HG02852 (cell line): ENCODE results near the gene ABCC8.

Experiments used
- ATAC-seq: cut with Tn5 transposase; IDR thresholded peaks from one replicate; pipeline ENCODE4 v1.9.1; 2021; ENCODE audit warnings: mild to moderate bottlenecking, moderate library complexity; ENCODE audit not compliant: unreplicated experiment

The ABCC8 gene

DNA sequence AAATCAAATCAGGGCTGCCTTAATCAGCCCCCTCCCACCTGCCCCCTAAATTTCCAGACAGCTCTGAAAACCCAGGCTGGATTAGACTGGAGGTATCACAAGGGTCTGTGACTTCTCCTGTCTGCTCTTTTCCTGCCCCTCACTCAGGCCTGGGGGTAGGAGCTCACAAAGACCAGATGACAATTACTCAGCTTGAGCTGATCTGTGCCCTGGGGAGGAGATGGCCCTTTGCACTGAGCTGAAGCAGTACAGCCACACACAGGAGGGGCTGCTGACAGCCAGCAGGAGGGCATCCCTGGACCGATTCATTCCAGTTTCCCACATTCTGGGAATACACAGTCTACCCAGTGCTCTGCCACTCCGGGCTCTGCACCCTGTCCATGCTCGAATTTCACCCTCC lies 4.2 kb downstream of the ABCC8 start:
- ATAC-seq = no peak

GRCh38 chr11:17471501-17471900 lies 5.1 kb downstream of the ABCC8 start:
- no peak for ATAC-seq

DNA sequence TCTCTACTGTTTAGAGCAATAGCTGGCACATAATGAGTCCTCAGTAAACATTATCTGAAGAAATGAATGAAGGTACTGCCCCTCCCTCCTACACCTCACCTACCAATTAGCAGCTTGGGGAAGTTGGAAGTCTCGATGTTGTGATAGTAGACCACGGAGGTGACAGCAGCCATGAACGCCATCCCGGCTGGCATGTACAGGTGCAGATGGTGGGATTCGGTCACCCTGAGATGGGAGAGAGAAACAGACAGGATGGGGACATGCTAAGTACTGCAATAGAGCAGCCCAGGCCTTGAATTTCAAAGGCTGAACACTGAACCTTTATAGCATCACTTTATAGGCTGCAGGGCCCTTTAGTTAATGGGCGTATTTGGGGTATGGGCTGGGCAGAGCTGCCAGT lies 6.6 kb downstream of the ABCC8 start:
- ATAC-seq = no peak

GRCh38 chr11:17468122-17468521 lies 8.5 kb downstream of the ABCC8 start:
- ATAC-seq = no peak

DNA sequence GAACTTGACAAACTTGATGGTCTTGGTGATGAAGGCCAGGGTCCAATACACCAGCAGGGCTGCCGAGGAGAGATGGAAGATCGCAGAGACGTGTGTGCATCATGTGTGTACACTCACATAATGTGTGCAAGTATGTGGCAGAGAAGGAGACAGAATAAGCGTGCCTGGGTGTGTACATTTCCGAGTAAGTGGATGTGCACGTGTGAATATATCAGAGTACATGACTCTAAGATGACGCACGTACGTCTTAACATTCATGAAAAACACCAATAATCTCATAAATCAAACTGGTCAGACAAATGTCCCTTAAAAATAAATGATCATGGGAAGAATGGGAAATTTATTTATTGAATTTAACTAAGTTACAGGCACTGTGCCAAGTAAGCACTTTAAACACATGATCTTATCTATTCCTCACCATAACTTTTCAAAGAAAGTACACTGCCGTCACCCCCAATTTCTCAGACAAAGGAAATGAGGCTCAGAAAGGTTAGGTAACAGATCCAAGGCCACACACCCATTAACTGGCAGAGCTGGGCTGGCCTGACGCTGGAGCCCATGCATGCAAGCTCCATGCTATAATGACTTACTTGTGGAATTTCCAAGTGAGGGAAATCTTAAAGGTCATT lies 13.0 kb downstream of the ABCC8 start:
- ATAC-seq = no peak

GRCh38 chr11:17462940-17463339 lies 13.7 kb downstream of the ABCC8 start:
- no peak for ATAC-seq

- ATAC-seq = no peak
Measured at GRCh38 chr11:17460406-17460805, 16.2 kb downstream of the ABCC8 start.

DNA sequence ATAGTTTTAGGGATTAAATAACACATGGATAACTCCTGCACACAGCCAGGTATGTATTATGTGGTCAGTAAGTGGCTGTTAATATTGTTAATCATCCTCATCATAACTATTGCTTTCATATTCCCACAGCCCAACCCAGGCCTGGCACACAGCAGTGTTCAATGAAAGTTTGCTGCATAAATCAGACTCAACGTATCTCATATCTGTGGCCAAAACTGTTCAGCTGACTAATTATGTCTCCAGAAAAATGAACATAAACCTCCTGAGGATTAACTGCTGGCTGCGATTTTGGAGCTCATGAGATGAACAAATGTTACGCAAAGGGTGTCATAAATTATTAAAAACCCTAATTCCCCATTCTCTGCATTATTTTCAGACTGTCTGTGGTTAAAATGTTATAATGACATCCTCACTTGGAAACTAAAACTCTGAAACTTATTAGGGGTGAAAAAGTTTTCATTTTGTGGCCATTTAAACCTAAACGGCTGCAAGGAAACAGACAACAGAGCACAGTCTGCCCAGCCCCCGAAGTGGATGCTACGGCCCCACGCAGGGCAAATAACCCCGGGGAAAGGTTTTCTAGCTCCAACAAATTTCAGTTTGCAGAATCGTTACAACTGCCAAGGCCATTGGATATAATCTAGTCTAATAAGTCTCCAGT lies 17.3 kb downstream of the ABCC8 start:
- no peak for ATAC-seq

GRCh38 chr11:17458268-17458667 lies 18.4 kb downstream of the ABCC8 start:
- no peak for ATAC-seq

- no peak for ATAC-seq
Measured at GRCh38 chr11:17457396-17458173, 19.1 kb downstream of the ABCC8 start.

- no peak for ATAC-seq
Measured at GRCh38 chr11:17452668-17453067, 24.0 kb downstream of the ABCC8 start.

DNA sequence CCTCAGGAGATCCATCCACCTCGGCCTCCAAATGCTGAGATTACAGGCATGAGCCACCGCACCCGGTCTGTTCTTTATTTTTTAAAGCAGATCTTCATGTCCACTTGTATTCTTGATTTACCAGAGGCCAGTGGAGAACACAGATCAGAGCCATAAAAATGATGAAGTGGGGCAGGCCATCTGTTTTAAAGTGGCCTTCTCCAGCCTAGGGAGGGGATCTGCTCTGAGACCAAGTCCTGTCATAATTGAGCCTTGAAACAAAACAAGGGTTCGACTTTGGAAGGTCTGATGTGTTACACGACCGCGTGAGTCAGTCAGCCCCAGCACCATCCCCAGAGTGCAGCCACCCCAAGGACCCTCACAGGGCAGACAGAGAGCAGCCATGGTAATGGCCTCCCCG lies 27.5 kb downstream of the ABCC8 start:
- no peak for ATAC-seq

GRCh38 chr11:17446482-17446881 lies 30.2 kb downstream of the ABCC8 start:
- no peak for ATAC-seq

DNA sequence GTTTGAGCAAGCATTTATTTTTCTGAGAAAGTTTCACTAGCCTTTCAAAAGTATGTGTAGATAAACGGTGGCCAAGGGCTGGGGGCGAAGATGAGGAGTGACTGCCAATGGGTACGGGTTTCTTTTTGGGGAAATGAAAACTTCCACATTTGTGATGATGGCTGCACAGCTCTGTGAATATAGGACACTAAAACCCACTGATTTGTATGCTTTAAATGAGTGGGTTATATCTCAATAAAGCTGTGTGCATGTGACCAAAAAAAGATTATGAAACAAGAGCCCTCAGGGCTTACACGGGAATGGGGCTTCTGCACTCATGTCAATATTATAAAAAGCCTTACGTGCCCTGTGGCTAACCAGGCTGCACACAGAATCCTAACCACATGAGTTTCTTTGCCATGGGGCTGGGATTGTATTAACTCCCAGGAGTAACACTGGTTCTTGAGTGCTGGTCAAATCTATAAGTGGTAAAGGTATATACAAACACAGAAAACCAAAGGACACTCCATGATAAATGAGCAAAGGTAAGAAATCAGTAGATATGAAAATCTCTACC lies 31.3 kb downstream of the ABCC8 start:
- no peak for ATAC-seq

DNA sequence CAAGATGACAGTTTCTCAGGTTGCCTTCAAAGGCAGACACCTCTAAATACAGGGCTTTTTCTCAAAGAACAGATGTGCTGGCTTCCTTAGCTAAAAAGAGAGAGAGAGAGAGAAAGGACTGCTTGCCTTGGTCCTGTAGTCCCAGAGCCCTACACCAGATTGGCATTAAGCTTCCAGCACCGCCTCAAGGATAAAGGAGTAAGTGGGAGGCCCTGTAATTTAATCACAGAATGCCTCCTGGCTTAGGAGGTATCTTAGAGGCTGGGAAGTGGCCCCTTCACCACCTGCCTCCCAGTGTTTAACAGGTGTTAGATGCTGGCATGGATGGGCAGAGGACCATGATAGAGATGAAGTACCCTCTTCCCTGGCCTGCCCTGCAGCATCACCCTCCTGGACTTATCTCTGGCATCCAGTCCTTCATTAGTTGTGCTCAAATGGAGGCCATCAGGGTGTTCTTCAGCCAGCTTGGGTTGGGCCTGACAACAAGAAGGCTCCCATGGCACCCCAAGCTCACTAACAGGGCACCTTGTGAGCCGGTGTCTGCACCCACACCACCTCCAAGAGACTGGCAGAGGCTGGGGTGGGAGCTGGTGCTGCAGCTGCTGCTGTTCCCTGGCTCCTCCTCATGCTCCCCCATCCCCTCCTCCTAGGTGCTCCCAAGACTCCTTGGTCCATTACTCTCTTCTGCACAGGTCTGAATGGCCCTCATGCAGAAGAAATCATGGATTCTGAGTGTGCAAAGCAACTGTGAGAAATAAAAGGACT lies 32.5 kb downstream of the ABCC8 start:
- no peak for ATAC-seq

GRCh38 chr11:17443423-17443822 lies 33.2 kb downstream of the ABCC8 start:
- no peak for ATAC-seq

DNA sequence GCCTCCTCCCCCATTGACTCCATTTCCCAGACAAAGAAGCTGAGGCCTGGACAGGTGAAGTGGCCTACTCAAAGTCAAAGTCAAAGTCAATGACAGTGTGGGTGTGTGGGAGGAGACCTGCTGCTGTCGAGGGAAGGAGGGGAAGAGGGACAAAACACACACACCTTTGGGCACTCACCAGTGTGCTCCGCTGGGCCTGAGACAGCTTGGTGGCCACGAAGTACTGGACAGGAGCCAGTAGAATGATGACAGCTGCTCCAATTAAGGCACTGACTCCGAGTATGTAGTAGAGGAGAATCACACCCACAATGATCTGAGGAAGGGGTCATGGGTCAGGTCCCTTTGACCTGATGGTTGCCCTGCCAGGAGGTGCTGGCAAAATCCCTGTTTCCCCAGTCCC lies 33.6 kb downstream of the ABCC8 start:
- no peak for ATAC-seq

DNA sequence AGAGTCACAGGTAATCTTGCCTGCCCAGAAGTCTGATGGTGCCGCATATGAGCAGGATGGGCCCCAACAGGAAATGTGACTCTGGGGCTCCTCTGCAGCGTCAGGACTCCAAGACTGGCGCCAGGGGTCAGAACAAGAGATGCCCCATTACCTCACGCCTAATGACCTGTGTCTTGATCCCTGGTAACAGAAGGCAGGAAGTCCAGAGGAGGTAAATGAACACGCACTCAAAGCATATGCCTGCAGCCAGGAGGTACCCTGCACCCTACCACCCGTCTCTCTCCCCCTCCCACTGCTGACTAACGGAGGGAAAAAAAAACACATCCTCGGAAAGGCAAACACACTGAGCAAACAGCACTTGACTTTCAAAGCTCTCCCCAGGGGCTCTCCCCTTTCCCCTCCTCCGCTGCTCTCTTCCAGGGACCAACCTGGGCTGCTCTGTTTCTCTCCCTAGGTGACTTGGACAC lies 37.3 kb downstream of the ABCC8 start:
- ATAC-seq = no peak

DNA sequence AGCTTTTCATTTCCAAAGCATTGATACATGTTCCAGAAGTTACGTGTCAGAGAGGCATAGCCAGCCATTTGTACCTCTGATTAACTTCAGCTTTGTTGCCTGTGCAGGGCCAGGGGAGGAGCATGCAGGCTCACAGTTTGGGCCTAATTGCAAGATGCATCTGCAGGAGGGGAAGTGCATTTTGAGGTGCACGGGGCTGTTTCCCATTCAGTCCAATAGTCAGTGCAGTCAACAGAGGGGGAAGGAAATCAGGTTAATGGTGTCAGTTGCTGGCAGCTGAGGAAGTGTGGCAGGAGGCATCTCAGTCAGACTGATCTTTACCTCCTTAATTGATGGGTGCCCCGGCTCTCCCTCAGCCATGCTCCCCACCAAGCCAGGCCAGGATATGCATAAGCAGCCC lies 39.3 kb downstream of the ABCC8 start:
- no peak for ATAC-seq

DNA sequence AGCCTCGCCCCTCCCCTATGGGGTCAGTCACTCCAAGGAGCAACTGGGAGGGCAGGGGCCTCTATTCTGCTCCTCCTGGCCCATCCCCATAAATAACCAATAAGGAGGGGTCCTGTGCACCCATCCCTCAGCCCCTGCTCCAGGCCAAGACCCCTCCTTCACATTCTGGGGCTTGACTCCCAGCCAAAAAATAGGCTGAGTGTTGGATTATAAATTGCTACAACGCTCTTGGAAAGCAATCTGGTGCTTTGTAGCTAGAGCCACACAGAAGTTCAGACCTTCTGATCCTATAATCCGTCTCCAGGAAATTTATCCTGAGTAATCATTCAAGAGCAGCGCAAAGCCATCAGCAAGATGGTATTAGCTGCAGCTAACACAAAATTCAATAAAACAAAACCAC lies 42.5 kb downstream of the ABCC8 start:
- no peak for ATAC-seq

- ATAC-seq = no peak
Measured at GRCh38 chr11:17432002-17432401, 44.6 kb downstream of the ABCC8 start.
